ENCODE measurements around the gene HCFC1R1.
A peak's percentile ranks its signal among the peaks of the same experiment; 100 is the strongest.

DNA sequence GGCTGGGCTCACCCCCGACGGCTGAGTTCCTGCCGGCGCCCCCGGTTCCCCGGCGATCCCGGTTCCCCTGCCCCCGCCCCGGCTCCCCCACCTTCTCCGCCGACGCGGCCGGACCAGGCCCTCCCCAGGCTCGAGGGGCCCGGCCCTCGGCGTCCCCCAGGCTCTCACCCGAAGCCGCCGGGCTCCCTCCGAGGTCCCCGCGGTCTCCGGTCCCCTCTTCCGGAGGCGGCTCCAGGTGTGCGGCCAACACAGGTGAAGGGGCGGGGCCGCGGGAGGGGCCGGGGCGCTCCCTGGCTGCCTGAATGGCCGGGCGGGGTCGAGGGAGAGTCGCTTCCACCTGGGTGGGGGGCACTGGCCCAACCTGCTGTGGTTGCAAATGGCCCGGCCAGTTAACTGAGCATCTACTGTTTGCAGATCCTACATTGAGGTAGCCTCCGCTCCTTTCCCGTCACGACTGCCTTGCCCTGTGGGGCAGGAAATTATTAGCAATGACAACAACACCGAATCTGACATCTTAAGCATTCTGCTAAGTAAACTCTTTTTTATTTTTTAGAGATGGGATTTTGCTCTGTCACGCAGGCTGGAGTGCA is 13.1 kb upstream of the HCFC1R1 start, which contains the start of gene BICDL2:
- TF ChIP-seq, protein P1, sequence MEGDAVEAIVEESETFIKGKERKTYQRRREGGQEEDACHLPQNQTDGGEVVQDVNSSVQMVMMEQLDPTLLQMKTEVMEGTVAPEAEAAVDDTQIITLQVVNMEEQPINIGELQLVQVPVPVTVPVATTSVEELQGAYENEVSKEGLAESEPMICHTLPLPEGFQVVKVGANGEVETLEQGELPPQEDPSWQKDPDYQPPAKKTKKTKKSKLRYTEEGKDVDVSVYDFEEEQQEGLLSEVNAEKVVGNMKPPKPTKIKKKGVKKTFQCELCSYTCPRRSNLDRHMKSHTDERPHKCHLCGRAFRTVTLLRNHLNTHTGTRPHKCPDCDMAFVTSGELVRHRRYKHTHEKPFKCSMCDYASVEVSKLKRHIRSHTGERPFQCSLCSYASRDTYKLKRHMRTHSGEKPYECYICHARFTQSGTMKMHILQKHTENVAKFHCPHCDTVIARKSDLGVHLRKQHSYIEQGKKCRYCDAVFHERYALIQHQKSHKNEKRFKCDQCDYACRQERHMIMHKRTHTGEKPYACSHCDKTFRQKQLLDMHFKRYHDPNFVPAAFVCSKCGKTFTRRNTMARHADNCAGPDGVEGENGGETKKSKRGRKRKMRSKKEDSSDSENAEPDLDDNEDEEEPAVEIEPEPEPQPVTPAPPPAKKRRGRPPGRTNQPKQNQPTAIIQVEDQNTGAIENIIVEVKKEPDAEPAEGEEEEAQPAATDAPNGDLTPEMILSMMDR (IDR thresholded peaks at IDR 0.05): no peak
- TF ChIP-seq EZH2 (IDR thresholded peaks at IDR 0.05) (peak; percentile 99), EZH2phosphoT487 (IDR thresholded peaks at IDR 0.05) (peak; percentile 98)
